K562 (cell line): Measurements from ENCODE around the gene MED16. TPM values are rescaled to one million over a fixed set of nuclear protein-coding genes. Genes with fewer than 3 reads are reported as not detected.
A peak's percentile ranks its signal among the peaks of the same experiment; 100 is the strongest.

Experiments
- ATF1 ChIP-seq, 2 experiments: fragments of 450-650 bp in 1 of 2; IDR thresholded peaks; 2 replicates each; pipeline ENCODE4 v1.6.1; 2016; ENCODE audit warnings: missing compliant biosample characterization in 1 of 2, missing genetic modification characterization in 1 of 2
- CBFA2T3 ChIP-seq: fragments of 450-650 bp; IDR thresholded peaks from 2 replicates; pipeline ENCODE4 v1.6.1; 2017
- KAT8 ChIP-seq: fragments of 450-650 bp; IDR thresholded peaks from 2 replicates; pipeline ENCODE4 v1.6.1; 2016; ENCODE audit warnings: low read depth, mild to moderate bottlenecking
- MTA3 ChIP-seq: fragments of 450-650 bp; formaldehyde crosslinking; IDR thresholded peaks from 2 replicates; pipeline ENCODE4 v1.6.1; 2017; ENCODE audit warnings: mild to moderate bottlenecking, borderline replicate concordance
- POLR2A ChIP-seq: fragments of 450-650 bp; conservative IDR thresholded peaks from 2 replicates; pipeline ENCODE4 v1.6.1; 2016
- POLR3A ChIP-seq: IDR thresholded peaks from 2 replicates; pipeline ENCODE4 v1.6.1; 2011; ENCODE audit warnings: borderline replicate concordance, mild to moderate bottlenecking, moderate library complexity; ENCODE audit not compliant: insufficient read length, insufficient read depth; ENCODE audit errors: extremely low read depth
- ZNF143 ChIP-seq: sonication (generic); formaldehyde crosslinking; IDR thresholded peaks from 2 replicates; pipeline ENCODE4 v1.9.0; 2022; ENCODE audit warnings: mild to moderate bottlenecking, missing genetic modification reagents
- ZNF707 ChIP-seq: fragments of 250-450 bp; sonication (Bioruptor Pico); conservative IDR thresholded peaks from 2 replicates; pipeline ENCODE4 v1.8.0; 2022; ENCODE audit warnings: inconsistent platforms, mild to moderate bottlenecking, moderate library complexity
- ZNF766 ChIP-seq: fragments of 200-800 bp; sonication (Bioruptor generic); conservative IDR thresholded peaks from 2 replicates; pipeline ENCODE4 v1.6.1; 2016; ENCODE audit warnings: missing genetic modification characterization, missing compliant biosample characterization
- polyA plus RNA-seq, 8 experiments: library from polyadenylated mRNA; depleted of rRNA in 4 of 8; stranded (reverse) in 5 of 8; unstranded in 3 of 8; fragments of >200 nt; fragmentation: Nextera tagmentation in 2 of 8; fragmentation: Illumina TruSeq in 1 of 8; extraction: Ambion mirVana in 2 of 8; extraction: Trizol in 1 of 8; gene quantifications; 2 replicates each; pipeline versions ENCODE4 v1.2.1 to v1.2.3, GENCODE V29; 2011 to 2014; ENCODE audit warnings: inconsistent platforms in 1 of 8, missing spikeins in 1 of 8
- total RNA-seq, 7 experiments: library from RNA; depleted of rRNA in 6 of 7; stranded (reverse); fragments of >200 nt in 6 of 7; fragmentation: Illumina TruSeq in 2 of 7; extraction: Trizol in 2 of 7; gene quantifications; 2 replicates each; pipeline versions ENCODE4 v1.2.1 to v1.2.3, GENCODE V29; 2011 to 2021; ENCODE audit warnings: low replicate concordance in 1 of 7
- TF ChIP-seq, protein P1 (sequence below): fragments of 250-450 bp; sonication (Bioruptor Pico); IDR thresholded peaks from 2 replicates; pipeline ENCODE4 v1.5.0; 2021; ENCODE audit warnings: mild to moderate bottlenecking, moderate library complexity
- TF ChIP-seq, protein P2 (sequence below): fragments of 450-650 bp; formaldehyde crosslinking; IDR thresholded peaks from 2 replicates; pipeline ENCODE4 v1.4.0; 2020; ENCODE audit warnings: mild to moderate bottlenecking, mixed read lengths
- TF ChIP-seq, protein P3 (sequence below): IDR thresholded peaks from 3 replicates; pipeline ENCODE4 v1.6.1; 2011; ENCODE audit warnings: borderline replicate concordance, mild to moderate bottlenecking, moderate library complexity; ENCODE audit not compliant: insufficient read length; ENCODE audit errors: extremely low read depth
- TF ChIP-seq, protein P4 (sequence below): sonication (generic); formaldehyde crosslinking; IDR thresholded peaks from 2 replicates; pipeline ENCODE4 v1.8.1; 2022; ENCODE audit warnings: missing genetic modification reagents
- TF ChIP-seq, protein P5 (sequence below): sonication (generic); formaldehyde crosslinking; IDR thresholded peaks from 2 replicates; pipeline ENCODE4 v1.5.0; 2020; ENCODE audit warnings: missing genetic modification reagents

The MED16 gene
- total and polyA plus RNA-seq, 9 of the 15 experiments (the other 6 are each of a cell fraction or from before 2014, with no cell fraction given): 0.89 to 59.9 (median 8.6) TPM

DNA sequence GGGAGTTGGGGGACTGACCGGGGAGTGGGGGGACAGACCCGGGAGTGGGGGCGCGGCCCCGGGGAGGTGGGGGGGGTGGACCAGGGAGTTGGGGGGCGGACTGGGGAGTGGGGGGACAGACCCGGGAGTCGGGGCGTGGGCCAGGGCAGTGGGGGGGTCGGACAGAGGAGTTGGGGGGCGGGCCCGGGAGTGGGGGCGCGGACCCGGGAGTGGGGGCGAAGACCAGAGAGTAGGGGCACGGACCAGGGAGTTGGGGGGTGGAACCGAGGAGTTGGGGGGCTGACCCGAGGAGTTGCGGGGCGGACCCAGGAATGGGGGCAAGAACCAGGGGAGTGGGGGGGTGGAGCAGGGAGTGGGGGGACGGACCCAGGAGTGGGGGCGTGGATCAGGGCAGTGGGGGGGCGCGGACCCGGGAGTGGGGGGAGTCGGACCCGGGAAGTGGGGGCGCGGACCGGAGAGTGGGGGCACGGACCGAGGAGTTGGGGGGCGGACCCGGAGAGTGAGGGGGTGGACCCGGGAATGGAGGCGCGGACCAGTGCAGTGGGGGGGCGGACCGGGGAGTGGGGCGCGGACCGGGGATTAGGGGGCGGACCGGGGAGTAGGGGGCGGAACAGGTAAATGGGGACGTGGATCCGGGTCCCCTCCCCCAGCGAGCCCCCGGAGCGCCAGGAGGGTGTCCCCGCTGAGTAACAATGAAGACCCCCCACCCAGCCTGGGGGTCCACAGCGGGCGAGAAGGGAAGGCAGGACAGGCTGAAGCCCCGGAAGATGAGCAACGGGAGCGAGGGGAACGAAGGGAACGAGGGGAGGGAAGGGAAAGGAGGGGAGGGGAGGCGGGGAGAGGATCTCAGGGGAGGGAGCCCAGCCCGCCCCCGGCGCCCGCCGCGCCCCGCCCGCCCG lies 19.4 kb upstream of the MED16 start (continued):
- TF ChIP-seq, protein P1, sequence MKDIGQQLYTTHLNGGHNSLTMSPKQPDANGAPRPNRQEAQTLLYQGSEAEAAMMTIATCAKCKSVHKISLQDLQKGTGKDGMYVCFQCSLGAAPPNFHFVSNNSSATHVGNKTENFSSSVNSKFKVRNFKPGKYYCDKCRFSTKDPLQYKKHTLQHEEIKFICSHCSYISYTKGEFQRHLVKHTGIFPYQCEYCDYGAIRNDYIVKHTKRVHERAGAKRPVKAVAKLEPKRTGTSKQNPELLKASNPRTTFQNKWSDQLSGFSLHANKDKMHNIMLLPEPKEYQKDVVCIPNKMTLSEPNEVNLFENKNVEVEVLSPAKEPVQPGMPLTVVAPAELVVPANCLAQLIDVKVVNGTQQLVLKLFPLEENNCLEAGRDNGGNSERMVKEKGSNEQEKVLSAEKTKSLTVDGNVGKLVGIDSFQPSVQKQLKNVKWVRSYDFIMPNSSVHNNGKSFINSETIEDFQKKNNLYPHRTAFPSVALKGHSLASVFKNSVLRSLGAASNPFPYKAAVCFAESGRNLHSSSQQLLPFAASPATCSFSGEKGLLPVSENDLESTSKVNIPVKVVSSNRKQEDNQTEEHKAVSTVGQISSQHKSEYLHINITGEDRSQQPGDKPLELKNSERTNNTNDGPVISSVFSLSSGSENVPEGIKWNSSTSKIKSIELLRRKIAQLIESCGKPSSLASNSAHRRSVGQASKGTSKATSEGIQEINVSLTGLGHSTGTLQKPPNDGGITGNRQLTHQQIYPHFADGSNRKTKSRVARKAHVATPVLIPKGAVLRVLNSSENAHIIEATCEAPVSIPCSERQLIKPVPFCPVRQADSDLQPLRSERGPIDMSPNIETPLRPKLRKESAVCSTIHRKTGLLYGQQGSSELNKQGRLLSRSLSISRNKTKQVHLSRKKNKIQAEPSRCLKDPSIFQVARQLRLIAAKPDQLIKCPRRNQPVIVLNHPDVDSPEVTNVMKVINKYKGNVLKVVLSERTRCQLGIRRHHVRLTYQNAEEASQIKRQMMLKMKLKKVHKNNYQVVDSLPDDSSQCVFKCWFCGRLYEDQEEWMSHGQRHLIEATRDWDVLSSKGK (CRISPR knock-in tag): no peak
- no peak for TF ChIP-seq KAT8
- no peak for TF ChIP-seq ZNF707 (CRISPR knock-in tag)
- TF ChIP-seq ZNF766 (CRISPR knock-in tag): no peak
- TF ChIP-seq ZNF143 (CRISPR knock-in tag): no peak
- no peak for TF ChIP-seq POLR3A
- TF ChIP-seq POLR2A: peak; percentile 36; the same call in 1 of the 2 replicates
- TF ChIP-seq, protein P2, sequence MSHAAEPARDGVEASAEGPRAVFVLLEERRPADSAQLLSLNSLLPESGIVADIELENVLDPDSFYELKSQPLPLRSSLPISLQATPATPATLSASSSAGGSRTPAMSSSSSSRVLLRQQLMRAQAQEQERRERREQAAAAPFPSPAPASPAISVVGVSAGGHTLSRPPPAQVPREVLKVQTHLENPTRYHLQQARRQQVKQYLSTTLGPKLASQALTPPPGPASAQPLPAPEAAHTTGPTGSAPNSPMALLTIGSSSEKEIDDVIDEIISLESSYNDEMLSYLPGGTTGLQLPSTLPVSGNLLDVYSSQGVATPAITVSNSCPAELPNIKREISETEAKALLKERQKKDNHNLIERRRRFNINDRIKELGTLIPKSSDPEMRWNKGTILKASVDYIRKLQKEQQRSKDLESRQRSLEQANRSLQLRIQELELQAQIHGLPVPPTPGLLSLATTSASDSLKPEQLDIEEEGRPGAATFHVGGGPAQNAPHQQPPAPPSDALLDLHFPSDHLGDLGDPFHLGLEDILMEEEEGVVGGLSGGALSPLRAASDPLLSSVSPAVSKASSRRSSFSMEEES (CRISPR knock-in tag): no peak
- no peak for TF ChIP-seq CBFA2T3
- no peak for TF ChIP-seq MTA3
- TF ChIP-seq, protein P3, sequence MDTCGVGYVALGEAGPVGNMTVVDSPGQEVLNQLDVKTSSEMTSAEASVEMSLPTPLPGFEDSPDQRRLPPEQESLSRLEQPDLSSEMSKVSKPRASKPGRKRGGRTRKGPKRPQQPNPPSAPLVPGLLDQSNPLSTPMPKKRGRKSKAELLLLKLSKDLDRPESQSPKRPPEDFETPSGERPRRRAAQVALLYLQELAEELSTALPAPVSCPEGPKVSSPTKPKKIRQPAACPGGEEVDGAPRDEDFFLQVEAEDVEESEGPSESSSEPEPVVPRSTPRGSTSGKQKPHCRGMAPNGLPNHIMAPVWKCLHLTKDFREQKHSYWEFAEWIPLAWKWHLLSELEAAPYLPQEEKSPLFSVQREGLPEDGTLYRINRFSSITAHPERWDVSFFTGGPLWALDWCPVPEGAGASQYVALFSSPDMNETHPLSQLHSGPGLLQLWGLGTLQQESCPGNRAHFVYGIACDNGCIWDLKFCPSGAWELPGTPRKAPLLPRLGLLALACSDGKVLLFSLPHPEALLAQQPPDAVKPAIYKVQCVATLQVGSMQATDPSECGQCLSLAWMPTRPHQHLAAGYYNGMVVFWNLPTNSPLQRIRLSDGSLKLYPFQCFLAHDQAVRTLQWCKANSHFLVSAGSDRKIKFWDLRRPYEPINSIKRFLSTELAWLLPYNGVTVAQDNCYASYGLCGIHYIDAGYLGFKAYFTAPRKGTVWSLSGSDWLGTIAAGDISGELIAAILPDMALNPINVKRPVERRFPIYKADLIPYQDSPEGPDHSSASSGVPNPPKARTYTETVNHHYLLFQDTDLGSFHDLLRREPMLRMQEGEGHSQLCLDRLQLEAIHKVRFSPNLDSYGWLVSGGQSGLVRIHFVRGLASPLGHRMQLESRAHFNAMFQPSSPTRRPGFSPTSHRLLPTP: no peak
- TF ChIP-seq ATF1 (CRISPR knock-in tag; IDR thresholded peaks at IDR 0.05): no peak
- no peak for TF ChIP-seq ATF1 (tag; IDR thresholded peaks at IDR 0.05)
- TF ChIP-seq, protein P4, sequence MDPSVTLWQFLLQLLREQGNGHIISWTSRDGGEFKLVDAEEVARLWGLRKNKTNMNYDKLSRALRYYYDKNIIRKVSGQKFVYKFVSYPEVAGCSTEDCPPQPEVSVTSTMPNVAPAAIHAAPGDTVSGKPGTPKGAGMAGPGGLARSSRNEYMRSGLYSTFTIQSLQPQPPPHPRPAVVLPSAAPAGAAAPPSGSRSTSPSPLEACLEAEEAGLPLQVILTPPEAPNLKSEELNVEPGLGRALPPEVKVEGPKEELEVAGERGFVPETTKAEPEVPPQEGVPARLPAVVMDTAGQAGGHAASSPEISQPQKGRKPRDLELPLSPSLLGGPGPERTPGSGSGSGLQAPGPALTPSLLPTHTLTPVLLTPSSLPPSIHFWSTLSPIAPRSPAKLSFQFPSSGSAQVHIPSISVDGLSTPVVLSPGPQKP (CRISPR knock-in tag): no peak
- TF ChIP-seq, protein P5, sequence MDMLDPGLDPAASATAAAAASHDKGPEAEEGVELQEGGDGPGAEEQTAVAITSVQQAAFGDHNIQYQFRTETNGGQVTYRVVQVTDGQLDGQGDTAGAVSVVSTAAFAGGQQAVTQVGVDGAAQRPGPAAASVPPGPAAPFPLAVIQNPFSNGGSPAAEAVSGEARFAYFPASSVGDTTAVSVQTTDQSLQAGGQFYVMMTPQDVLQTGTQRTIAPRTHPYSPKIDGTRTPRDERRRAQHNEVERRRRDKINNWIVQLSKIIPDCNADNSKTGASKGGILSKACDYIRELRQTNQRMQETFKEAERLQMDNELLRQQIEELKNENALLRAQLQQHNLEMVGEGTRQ: no peak
